Neutrophil (primary cell): ENCODE results near the gene TENM4.
A peak's percentile ranks its signal among the peaks of the same experiment; 100 is the strongest.

Experiments used
- H3K27ac ChIP-seq: fragments of 200-600 bp; sonication (generic); 2 replicates; pipeline ENCODE4 v1.5.1; 2016; ENCODE audit warnings: mild to moderate bottlenecking, moderate library complexity
- H3K27me3 ChIP-seq: fragments of 200-600 bp; sonication (generic); 2 replicates; pipeline ENCODE4 v1.6.0; 2016; ENCODE audit warnings: mild to moderate bottlenecking
- H3K36me3 ChIP-seq: fragments of 200-600 bp; sonication (generic); 2 replicates; pipeline ENCODE4 v1.5.1; 2017
- H3K4me1 ChIP-seq, 2 experiments: fragments of 200-600 bp in 1 of 2; sonication (generic) in 1 of 2; 1 replicate in 1 of 2; 2 replicates in 1 of 2; pipeline versions ENCODE4 v1.5.1 to v1.6.1; 2013 to 2016; ENCODE audit warnings: low read depth in 1 of 2, low read length in 1 of 2, mild to moderate bottlenecking in 1 of 2, moderate library complexity in 1 of 2; ENCODE audit not compliant: control insufficient read depth in 1 of 2, insufficient read depth in 1 of 2
- H3K4me3 ChIP-seq, 2 experiments: fragments of 200-600 bp in 1 of 2; sonication (generic) in 1 of 2; 1 replicate in 1 of 2; 2 replicates in 1 of 2; pipeline ENCODE4 v1.5.1; 2013 to 2016; ENCODE audit warnings: low read depth in 1 of 2, low read length in 1 of 2, mild to moderate bottlenecking in 1 of 2, moderate library complexity in 1 of 2
- H3K9me3 ChIP-seq: fragments of 200-600 bp; sonication (generic); 2 replicates; pipeline ENCODE4 v1.5.1; 2016
- CTCF ChIP-seq: fragments of 200-600 bp; sonication (generic); IDR thresholded peaks from 2 replicates; pipeline ENCODE4 v1.5.1; 2016; ENCODE audit warnings: antibody characterized with exemption

Gene TENM4

GRCh38 chr11:78802058-78802761, 638.6 kb downstream of the TENM4 start:
- Histone ChIP-seq H3K27me3 (peaks cover 6% of the 10 kb centered on the region), H3K4me1 (peaks cover 0 to 9% of the 10 kb centered on the region in 2 experiments), H3K4me3 (no peak overlapping the region), H3K36me3 (no peaks in the 10 kb centered on the region), H3K9me3 (no peaks in the 10 kb centered on the region), H3K27ac (no peak overlapping the region)
- no peak for TF ChIP-seq CTCF

- no peak for TF ChIP-seq CTCF
- H3K27me3 ChIP-seq, result peaks cover 6% of the 10 kb centered on the region
Observed at GRCh38 chr11:78801161-78801884, 639.5 kb downstream of the TENM4 start.

GRCh38 chr11:78800756-78801155, 640.1 kb downstream of the TENM4 start:
- no peaks in the 10 kb centered on the region for H3K4me1 ChIP-seq
- H3K27ac ChIP-seq, result no peak overlapping the region

More at GRCh38 chr11:78801161-78801884, 639.5 kb downstream of the TENM4 start:
- Histone ChIP-seq H3K27ac (no peak overlapping the region), H3K36me3 (no peaks in the 10 kb centered on the region), H3K4me1 (peaks cover 0 to 3% of the 10 kb centered on the region in 2 experiments), H3K4me3 (no peak overlapping the region), H3K9me3 (no peaks in the 10 kb centered on the region)

GRCh38 chr11:78800096-78800690, 640.6 kb downstream of the TENM4 start:
- Histone ChIP-seq H3K4me1 (no peaks in the 10 kb centered on the region), H3K27ac (no peak overlapping the region)

More at GRCh38 chr11:78800756-78801155, 640.1 kb downstream of the TENM4 start:
- Histone ChIP-seq H3K9me3 (no peaks in the 10 kb centered on the region), H3K36me3 (no peaks in the 10 kb centered on the region), H3K27me3 (peaks cover 6% of the 10 kb centered on the region), H3K4me3 (no peak overlapping the region)
- TF ChIP-seq CTCF, result no peak

GRCh38 chr11:78798663-78799062, 642.2 kb downstream of the TENM4 start:
- Histone ChIP-seq H3K4me1 (no peaks in the 10 kb centered on the region), H3K36me3 (no peaks in the 10 kb centered on the region), H3K27ac (no peak overlapping the region), H3K27me3 (peaks cover 6% of the 10 kb centered on the region), H3K4me3 (no peak overlapping the region), H3K9me3 (no peaks in the 10 kb centered on the region)
- peak; percentile 17 for TF ChIP-seq CTCF

More at GRCh38 chr11:78800096-78800690, 640.6 kb downstream of the TENM4 start:
- no peak overlapping the region for H3K4me3 ChIP-seq
- H3K9me3 ChIP-seq, result no peaks in the 10 kb centered on the region
- no peaks in the 10 kb centered on the region for H3K36me3 ChIP-seq
- peaks cover 6% of the 10 kb centered on the region for H3K27me3 ChIP-seq
- no peak for TF ChIP-seq CTCF
